PFSK-1 (cell line): ENCODE measurements around the gene RMI2.

ENCODE experiments used
- POLR2AphosphoS5 ChIP-seq: IDR thresholded peaks from 2 replicates; pipeline ENCODE4 v1.6.1; 2012; ENCODE audit warnings: low read depth, mild to moderate bottlenecking, control low read depth, low read length, moderate library complexity
- REST ChIP-seq, 2 experiments: IDR thresholded peaks; 2 replicates each; pipeline versions ENCODE4 v1.6.1 to v1.8.0; 2011 to 2012; ENCODE audit warnings: low read depth in 2 of 2, low read length in 2 of 2, control low read depth in 1 of 2, inconsistent platforms in 1 of 2, mild to moderate bottlenecking in 1 of 2, moderate library complexity in 1 of 2; ENCODE audit not compliant: insufficient read depth in 1 of 2
- SIN3A ChIP-seq: IDR thresholded peaks from 2 replicates; pipeline ENCODE4 v1.6.1; 2012; ENCODE audit warnings: mild to moderate bottlenecking, low read length, moderate library complexity, borderline replicate concordance; ENCODE audit not compliant: insufficient read depth
- TAF1 ChIP-seq: IDR thresholded peaks from 2 replicates; pipeline ENCODE4 v1.6.1; 2012; ENCODE audit warnings: low read length, control low read depth, borderline replicate concordance; ENCODE audit not compliant: insufficient read depth

GRCh38 chr16:11353158-11353557 is 7.9 kb downstream of the RMI2 start:
- TF ChIP-seq REST (IDR thresholded peaks at IDR 0.05; ENCODE audit: insufficient read depth in 1 of 2, low read depth in 2 of 2, low read length in 2 of 2) (no peak), POLR2AphosphoS5 (no peak), TAF1 (no peak), SIN3A (no peak)
